ENCODE results near the gene ZDHHC14. TPM values are rescaled to one million over a fixed set of nuclear protein-coding genes. Genes with fewer than 3 reads are reported as not detected.
A peak's percentile ranks its signal among the peaks of the same experiment; 100 is the strongest.

Gene ZDHHC14
- total RNA-seq, 3 donors from 2014 or later: 9.1 to 10.5 (median 10.0) TPM

GRCh38 chr6:157534977-157535339, 154.0 kb downstream of the ZDHHC14 start:
- ATAC-seq (no peak), DNase-seq (no peak)
- Histone ChIP-seq H3K4me1 (ENCODE audit: low read depth) (peaks cover 20% of the 10 kb centered on the region), H3K9me3 (no peaks in the 10 kb centered on the region), H3K36me3 (ENCODE audit: low read depth) (no peaks in the 10 kb centered on the region), H3K4me3 (no peak overlapping the region)
- intact Hi-C loops (cut with DNase I, micrococcal nuclease): no loop called here
- TF ChIP-seq, protein P1, sequence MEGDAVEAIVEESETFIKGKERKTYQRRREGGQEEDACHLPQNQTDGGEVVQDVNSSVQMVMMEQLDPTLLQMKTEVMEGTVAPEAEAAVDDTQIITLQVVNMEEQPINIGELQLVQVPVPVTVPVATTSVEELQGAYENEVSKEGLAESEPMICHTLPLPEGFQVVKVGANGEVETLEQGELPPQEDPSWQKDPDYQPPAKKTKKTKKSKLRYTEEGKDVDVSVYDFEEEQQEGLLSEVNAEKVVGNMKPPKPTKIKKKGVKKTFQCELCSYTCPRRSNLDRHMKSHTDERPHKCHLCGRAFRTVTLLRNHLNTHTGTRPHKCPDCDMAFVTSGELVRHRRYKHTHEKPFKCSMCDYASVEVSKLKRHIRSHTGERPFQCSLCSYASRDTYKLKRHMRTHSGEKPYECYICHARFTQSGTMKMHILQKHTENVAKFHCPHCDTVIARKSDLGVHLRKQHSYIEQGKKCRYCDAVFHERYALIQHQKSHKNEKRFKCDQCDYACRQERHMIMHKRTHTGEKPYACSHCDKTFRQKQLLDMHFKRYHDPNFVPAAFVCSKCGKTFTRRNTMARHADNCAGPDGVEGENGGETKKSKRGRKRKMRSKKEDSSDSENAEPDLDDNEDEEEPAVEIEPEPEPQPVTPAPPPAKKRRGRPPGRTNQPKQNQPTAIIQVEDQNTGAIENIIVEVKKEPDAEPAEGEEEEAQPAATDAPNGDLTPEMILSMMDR (IDR thresholded peaks at IDR 0.05): no peak

DNA sequence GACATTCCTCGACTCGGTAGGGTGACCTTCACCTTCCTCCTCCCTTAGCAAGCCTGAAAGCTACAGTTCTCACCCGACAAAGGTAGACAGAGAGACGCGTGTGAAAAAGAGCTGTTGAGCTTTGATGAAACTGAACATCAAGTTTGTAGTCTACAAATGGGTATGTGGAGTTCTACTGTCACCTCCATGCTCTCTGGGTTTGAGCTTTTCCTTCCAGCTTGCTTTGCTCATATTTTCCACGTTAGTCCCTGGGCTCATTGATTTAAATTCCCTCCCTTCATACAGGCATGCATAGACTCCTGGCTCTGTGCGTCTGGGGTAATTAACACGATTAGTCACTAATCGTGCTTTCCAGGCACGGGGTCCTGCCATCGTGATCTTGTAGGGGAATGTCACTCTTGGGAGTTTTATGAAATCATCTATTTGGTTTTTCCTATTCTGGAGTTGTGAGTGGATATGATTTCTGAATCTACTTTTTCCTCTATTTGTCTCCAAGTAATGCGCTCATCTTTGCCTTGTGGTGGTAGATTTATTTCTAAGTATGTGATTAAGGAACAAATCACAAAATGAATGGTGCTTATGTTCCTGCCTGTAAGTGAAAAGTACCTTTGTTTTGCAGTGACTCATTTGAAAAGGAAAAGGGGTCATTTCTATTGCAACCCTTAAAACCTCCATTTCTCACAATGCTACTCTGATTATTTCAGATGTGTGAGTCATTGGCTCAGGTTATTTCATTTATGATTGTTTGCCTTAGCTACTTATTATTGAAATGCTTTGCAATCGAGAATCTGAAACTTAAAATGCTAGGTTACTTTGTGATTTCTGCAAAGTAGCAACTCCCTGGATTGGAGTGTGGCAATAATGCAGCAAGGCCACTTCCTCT, 154.6 kb downstream of the ZDHHC14 start:
- intact Hi-C loops (cut with DNase I, micrococcal nuclease): no loop called here
- TF ChIP-seq, protein P1 (IDR thresholded peaks at IDR 0.05): no peak
- DNase-seq (no peak), ATAC-seq (peak; percentile 42)
- Histone ChIP-seq H3K9me3 (no peaks in the 10 kb centered on the region), H3K36me3 (ENCODE audit: low read depth) (no peaks in the 10 kb centered on the region), H3K4me3 (no peak overlapping the region), H3K4me1 (ENCODE audit: low read depth) (peaks cover 26% of the 10 kb centered on the region)

DNA sequence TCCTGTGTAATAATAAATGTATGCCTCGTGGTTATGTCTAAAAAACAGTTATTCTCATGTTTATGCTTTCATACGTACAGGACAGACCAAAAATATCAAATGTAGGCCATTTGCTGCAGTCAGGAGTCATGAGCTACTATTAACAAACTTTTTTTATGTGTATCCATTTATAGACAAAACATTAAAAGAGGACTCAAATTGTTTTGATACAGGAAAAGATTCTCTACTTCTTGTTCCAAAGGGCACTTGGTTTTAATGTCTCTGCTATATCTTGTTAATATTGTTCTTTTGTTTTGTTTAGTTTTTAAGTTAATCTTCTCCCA, 155.2 kb downstream of the ZDHHC14 start:
- intact Hi-C loops (cut with DNase I, micrococcal nuclease): no loop called here
- ATAC-seq (no peak), DNase-seq (no peak)
- H3K4me1 ChIP-seq (ENCODE audit: low read depth): peaks cover 26% of the 10 kb centered on the region
- TF ChIP-seq, protein P1 (IDR thresholded peaks at IDR 0.05): no peak
- H3K4me3 ChIP-seq: no peak overlapping the region
- H3K36me3 ChIP-seq (ENCODE audit: low read depth): no peaks in the 10 kb centered on the region
- H3K9me3 ChIP-seq: no peaks in the 10 kb centered on the region

DNA sequence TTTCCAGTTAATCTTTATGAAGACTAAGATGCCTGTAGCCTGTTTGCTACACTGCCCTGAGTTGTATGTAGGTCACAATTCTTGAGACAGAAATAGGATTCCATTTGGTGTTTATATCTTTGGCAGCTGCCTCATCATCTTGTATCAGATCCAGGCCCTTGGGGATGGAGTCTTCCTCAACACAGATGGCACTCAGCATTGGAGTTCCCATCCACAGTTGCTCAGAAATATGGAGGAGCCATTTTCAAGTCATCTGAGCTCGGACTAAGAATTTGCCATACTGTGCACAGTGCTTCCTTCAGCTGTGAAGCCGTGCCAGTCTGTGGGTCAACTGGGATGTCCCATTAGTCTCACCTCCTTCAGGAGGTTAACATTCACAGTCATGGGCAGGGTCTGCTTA, 156.6 kb downstream of the ZDHHC14 start:
- intact Hi-C loops (cut with DNase I, micrococcal nuclease): no loop called here
- H3K9me3 ChIP-seq: no peaks in the 10 kb centered on the region
- peaks cover 26% of the 10 kb centered on the region for H3K4me1 ChIP-seq (ENCODE audit: low read depth)
- H3K4me3 ChIP-seq: no peak overlapping the region
- ATAC-seq (no peak), DNase-seq (no peak)
- TF ChIP-seq, protein P1 (IDR thresholded peaks at IDR 0.05): no peak
- H3K36me3 ChIP-seq (ENCODE audit: low read depth): no peaks in the 10 kb centered on the region

- DNase-seq (no peak), ATAC-seq (peak; percentile 20)
- Histone ChIP-seq H3K36me3 (ENCODE audit: low read depth) (no peaks in the 10 kb centered on the region), H3K4me1 (ENCODE audit: low read depth) (peaks cover 26% of the 10 kb centered on the region), H3K4me3 (no peak overlapping the region), H3K9me3 (no peaks in the 10 kb centered on the region)
- intact Hi-C loops (cut with DNase I, micrococcal nuclease): no loop called here
- TF ChIP-seq, protein P1 (IDR thresholded peaks at IDR 0.05): no peak
Observed at GRCh38 chr6:157538168-157538567, 157.2 kb downstream of the ZDHHC14 start.
